Measurements from ENCODE around the gene FNDC8. TPM values are rescaled to one million over a fixed set of nuclear protein-coding genes. Genes with fewer than 3 reads are reported as not detected.
"Not testable (repeated sequence)": the region's sequence is repeated elsewhere in the genome, so short reads cannot be mapped to it uniquely, and the experiment has no call there.

FNDC8 gene
- total RNA-seq, 2 experiments from 2014 or later = not detected

DNA sequence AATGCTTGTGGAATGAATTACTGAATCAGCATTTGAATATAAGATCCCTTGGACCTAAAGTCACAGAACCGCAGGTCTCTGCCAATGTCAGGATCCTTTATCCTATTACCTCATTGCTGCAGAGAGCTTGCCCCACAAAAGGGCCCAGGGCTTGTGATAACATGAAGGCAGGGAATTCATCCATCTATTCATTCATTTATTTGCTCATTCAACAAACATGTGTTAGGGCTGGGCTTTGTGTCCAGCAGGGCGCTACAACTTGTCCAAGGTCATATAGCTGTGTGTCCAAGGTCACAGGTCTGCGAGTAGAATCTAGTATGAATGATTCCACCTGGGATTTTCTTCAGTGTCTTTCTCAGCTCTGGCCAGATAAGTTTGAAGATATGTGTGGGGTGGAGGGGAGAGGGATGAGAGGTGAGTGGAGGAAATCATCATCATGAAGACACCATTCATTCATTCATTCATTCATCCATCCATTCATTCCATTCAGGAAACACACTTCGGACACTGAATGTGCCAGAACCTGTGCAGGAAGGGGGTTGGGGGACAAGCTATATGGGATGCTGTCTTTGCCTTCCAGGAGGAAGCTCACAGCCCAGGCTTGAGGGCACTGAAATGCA is 24.9 kb downstream of the FNDC8 start:
- ChIA-PET POLR2A (no interaction called here), CTCF (no interaction called here)
- intact Hi-C loops (cut with micrococcal nuclease) = loop anchor here (10.0 kb wide), 1 partner anchor 598 kb away; no protein-coding TSS in a partner anchor
- no peak overlapping the region for H3K27ac Mint-ChIP-seq
- no peaks in the 10 kb centered on the region for H3K27me3 Mint-ChIP-seq
- no peaks in the 10 kb centered on the region for H3K36me3 Mint-ChIP-seq
- H3K4me3 Mint-ChIP-seq = no peak overlapping the region
- DNase-seq = no peak
- no peaks in the 10 kb centered on the region for H3K9me3 Mint-ChIP-seq
- H3K4me1 Mint-ChIP-seq (ENCODE audit: low read depth) = peaks cover 8% of the 10 kb centered on the region

DNA sequence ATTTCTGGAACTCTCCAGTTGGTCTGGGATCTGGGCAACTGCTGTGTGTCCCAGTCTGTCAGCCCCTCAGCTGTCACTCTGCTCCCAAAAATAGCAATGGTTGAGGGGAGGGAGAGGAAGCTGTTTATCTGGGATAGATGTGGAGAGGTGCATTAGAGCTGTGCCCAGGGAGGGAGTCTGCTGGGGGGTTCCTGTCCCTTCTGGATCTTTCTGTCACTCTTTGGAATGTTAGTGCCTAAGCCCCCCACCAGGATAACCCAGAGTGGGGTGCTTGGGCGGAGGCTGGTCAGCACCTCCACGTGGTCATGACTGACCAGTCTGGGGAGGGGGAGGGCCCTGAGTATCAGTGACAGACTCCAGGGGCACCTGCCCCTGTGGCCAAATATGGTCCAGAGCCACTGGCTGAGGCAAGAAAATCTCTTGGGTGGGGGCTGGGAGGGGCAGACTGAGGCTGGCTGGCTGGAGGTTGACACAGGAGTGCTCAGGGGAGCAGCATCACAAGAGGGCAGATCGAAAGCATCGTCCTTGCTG is 26.0 kb downstream of the FNDC8 start, which contains the start of gene UNC45B:
TSS of gene UNC45B (plus strand) at position 443 of the 531 bp plus-strand sequence. CDS start 447 bp downstream, outside the sequence.
- no peak for DNase-seq
- intact Hi-C loops (cut with micrococcal nuclease) = loop anchor here (10.0 kb wide), 1 partner anchor 597 kb away; no protein-coding TSS in a partner anchor
- Mint-ChIP-seq H3K27ac (no peak within 1 kb of the TSS), H3K4me3 (no peak within 1 kb of the TSS), H3K36me3 (no peaks in the 10 kb centered on the region), H3K27me3 (no peaks in the 10 kb centered on the region), H3K9me3 (no peaks in the 10 kb centered on the region), H3K4me1 (ENCODE audit: low read depth) (peaks cover 4% of the 10 kb centered on the region)
- CTCF ChIA-PET = no interaction called here
- POLR2A ChIA-PET = no interaction called here

DNA sequence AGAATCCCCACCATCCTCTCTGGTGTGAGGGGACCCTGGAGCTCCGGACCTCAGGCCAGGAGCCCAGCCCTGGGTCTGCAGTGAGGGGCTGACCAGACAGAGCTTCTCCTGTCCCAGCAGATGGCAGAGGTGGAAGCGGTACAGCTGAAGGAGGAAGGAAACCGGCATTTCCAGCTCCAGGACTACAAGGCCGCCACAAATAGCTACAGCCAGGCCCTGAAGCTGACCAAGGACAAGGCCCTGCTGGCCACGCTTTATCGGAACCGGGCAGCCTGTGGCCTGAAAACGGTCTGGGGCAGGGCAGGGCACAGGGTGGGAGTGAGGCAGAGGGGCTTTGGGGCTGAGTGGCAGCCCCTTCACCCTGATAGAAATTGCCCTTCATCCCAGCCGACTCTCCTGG is 26.7 kb downstream of the FNDC8 start:
- Mint-ChIP-seq H3K36me3 (no peaks in the 10 kb centered on the region), H3K4me1 (ENCODE audit: low read depth) (peaks cover 4% of the 10 kb centered on the region), H3K4me3 (no peak overlapping the region), H3K9me3 (no peaks in the 10 kb centered on the region), H3K27ac (no peak overlapping the region), H3K27me3 (no peaks in the 10 kb centered on the region)
- no peak for DNase-seq
- ChIA-PET POLR2A (interaction anchor here (1.6 kb wide), 1 partner anchor 7 kb away, joined by 4 read pairs; no protein-coding TSS in a partner anchor), CTCF (no interaction called here)
- intact Hi-C loops (cut with micrococcal nuclease) = loop anchor here (10.0 kb wide), 1 partner anchor 597 kb away; no protein-coding TSS in a partner anchor

- Mint-ChIP-seq H3K4me1 (ENCODE audit: low read depth) (no peaks in the 10 kb centered on the region), H3K9me3 (no peaks in the 10 kb centered on the region), H3K27ac (no peak overlapping the region), H3K4me3 (no peak overlapping the region), H3K27me3 (no peaks in the 10 kb centered on the region), H3K36me3 (no peaks in the 10 kb centered on the region)
- ChIA-PET CTCF (no interaction called here), POLR2A (no interaction called here)
- DNase-seq = no peak
- intact Hi-C loops (cut with micrococcal nuclease) = loop anchor here (10.0 kb wide), 1 partner anchor 595 kb away; no protein-coding TSS in a partner anchor
Measured at GRCh38 chr17:35149941-35150340, 28.5 kb downstream of the FNDC8 start.

DNA sequence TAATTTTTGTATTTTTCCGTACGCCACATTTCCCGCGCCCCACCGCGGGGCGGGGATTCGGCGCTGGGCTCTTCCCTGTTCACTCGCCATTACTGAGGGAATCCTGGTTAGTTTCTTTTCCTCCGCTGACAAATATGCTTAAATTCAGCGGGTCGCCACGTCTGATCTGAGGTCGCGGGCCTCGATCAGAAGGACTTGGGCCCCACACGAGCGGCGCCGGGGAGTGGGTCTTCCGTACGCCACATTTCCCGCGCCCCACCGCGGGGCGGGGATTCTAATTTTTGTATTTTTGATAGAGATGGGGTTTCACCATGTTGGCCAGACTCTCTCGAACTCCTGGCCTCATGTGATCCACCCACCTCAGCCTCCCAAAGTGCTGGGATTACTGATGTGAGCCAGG is 29.7 kb downstream of the FNDC8 start:
- H3K27ac Mint-ChIP-seq; H3K36me3 Mint-ChIP-seq; H3K27me3 Mint-ChIP-seq; POLR2A ChIA-PET; H3K4me1 Mint-ChIP-seq (ENCODE audit: low read depth); intact Hi-C loops (cut with micrococcal nuclease); H3K9me3 Mint-ChIP-seq; DNase-seq; CTCF ChIA-PET; H3K4me3 Mint-ChIP-seq: not testable (repeated sequence)

- no peak for DNase-seq
- H3K4me1 Mint-ChIP-seq (ENCODE audit: low read depth) = no peaks in the 10 kb centered on the region
- H3K9me3 Mint-ChIP-seq = no peaks in the 10 kb centered on the region
- no peaks in the 10 kb centered on the region for H3K27me3 Mint-ChIP-seq
- no peak overlapping the region for H3K27ac Mint-ChIP-seq
- ChIA-PET POLR2A (interaction anchor here (0.6 kb wide), 1 partner anchor 81 kb away, joined by 4 read pairs; no protein-coding TSS in a partner anchor), CTCF (no interaction called here)
- no peaks in the 10 kb centered on the region for H3K36me3 Mint-ChIP-seq
- intact Hi-C loops (cut with micrococcal nuclease) = no loop called here
- no peak overlapping the region for H3K4me3 Mint-ChIP-seq
Measured at GRCh38 chr17:35152421-35153140, 31.2 kb downstream of the FNDC8 start.

- Mint-ChIP-seq H3K27ac (no peak overlapping the region), H3K9me3 (no peaks in the 10 kb centered on the region), H3K4me3 (peak overlapping the region; percentile 2), H3K4me1 (ENCODE audit: low read depth) (peaks cover 4% of the 10 kb centered on the region), H3K27me3 (no peaks in the 10 kb centered on the region), H3K36me3 (no peaks in the 10 kb centered on the region)
- ChIA-PET POLR2A (no interaction called here), CTCF (no interaction called here)
- DNase-seq = no peak
- intact Hi-C loops (cut with micrococcal nuclease) = no loop called here
Measured at GRCh38 chr17:35154196-35155165, 33.1 kb downstream of the FNDC8 start.

- no peak for DNase-seq
- Mint-ChIP-seq H3K27me3 (no peaks in the 10 kb centered on the region), H3K36me3 (no peaks in the 10 kb centered on the region), H3K4me3 (no peak overlapping the region), H3K27ac (no peak overlapping the region), H3K9me3 (no peaks in the 10 kb centered on the region), H3K4me1 (ENCODE audit: low read depth) (peaks cover 11% of the 10 kb centered on the region)
- intact Hi-C loops (cut with micrococcal nuclease) = no loop called here
- ChIA-PET CTCF (no interaction called here), POLR2A (no interaction called here)
Measured at GRCh38 chr17:35155246-35155645, 33.8 kb downstream of the FNDC8 start.

DNA sequence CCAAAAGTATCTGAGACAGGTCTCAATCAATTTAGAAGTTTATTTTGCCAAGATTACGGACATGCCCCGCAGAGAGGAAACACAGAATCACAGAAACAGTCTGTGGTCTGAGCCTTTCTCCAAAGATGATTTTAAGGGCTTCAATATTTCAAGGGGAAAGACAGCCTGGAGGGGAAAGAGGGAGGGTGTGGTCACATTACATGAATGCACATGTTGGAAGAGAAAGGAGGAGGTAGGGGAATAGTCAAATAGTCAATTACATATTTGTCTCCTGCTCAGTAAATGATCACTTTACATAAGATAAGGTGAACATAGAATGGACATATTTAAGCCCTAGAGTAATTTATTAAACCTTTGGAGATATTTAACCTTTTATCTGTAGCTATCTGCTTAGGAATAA is 38.5 kb downstream of the FNDC8 start:
- Mint-ChIP-seq H3K27ac (no peak overlapping the region), H3K36me3 (no peaks in the 10 kb centered on the region), H3K4me3 (no peak overlapping the region), H3K27me3 (no peaks in the 10 kb centered on the region), H3K9me3 (no peaks in the 10 kb centered on the region), H3K4me1 (ENCODE audit: low read depth) (peaks cover 43% of the 10 kb centered on the region)
- CTCF ChIA-PET = no interaction called here
- no peak for DNase-seq
- POLR2A ChIA-PET = interaction anchor here (0.6 to 0.8 kb wide), 2 partner anchors 159 to 377 kb away, joined by 3 read pairs; no protein-coding TSS in a partner anchor
- intact Hi-C loops (cut with micrococcal nuclease) = loop anchor here (1.0 to 5.0 kb wide), 3 partner anchors 54 to 377 kb away; partner anchors contain the start of genes SLFN12L and SLFN5

GRCh38 chr17:35160354-35161201 is 39.2 kb downstream of the FNDC8 start:
- H3K9me3 Mint-ChIP-seq = no peaks in the 10 kb centered on the region
- POLR2A ChIA-PET = interaction anchor here (0.6 to 0.8 kb wide), 3 partner anchors 78 to 376 kb away, joined by 3 read pairs; no protein-coding TSS in a partner anchor
- no peaks in the 10 kb centered on the region for H3K27me3 Mint-ChIP-seq
- peaks cover 50% of the 10 kb centered on the region for H3K4me1 Mint-ChIP-seq (ENCODE audit: low read depth)
- DNase-seq = peak; percentile 59
- intact Hi-C loops (cut with micrococcal nuclease) = loop anchor here (1.0 to 5.0 kb wide), 3 partner anchors 54 to 377 kb away; partner anchors contain the start of genes SLFN12L and SLFN5
- peak overlapping the region; percentile 28 for H3K4me3 Mint-ChIP-seq
- CTCF ChIA-PET = interaction anchor here (0.9 to 1.1 kb wide), 2 partner anchors 9 to 10 kb away, joined by 3 read pairs; no protein-coding TSS in a partner anchor
- no peaks in the 10 kb centered on the region for H3K36me3 Mint-ChIP-seq
- peak overlapping the region; percentile 46 for H3K27ac Mint-ChIP-seq
